ENCODE results near the gene OCEL1.
A peak's percentile ranks its signal among the peaks of the same experiment; 100 is the strongest.

The OCEL1 gene

GRCh38 chr19:17211547-17212446, 14.2 kb upstream of the OCEL1 start:
- TF ChIP-seq CTCF (IDR thresholded peaks at IDR 0.05; ENCODE audit: insufficient read depth, missing control alignments): no peak
- FAIRE-seq: no peak
- DNase-seq (ENCODE audit: insufficient read length, low spot score): no peak

GRCh38 chr19:17213334-17213733, 12.7 kb upstream of the OCEL1 start:
- no peak for DNase-seq (ENCODE audit: insufficient read length, low spot score)
- no peak for TF ChIP-seq CTCF (IDR thresholded peaks at IDR 0.05; ENCODE audit: insufficient read depth, missing control alignments)
- FAIRE-seq: no peak

GRCh38 chr19:17214508-17215126, 11.4 kb upstream of the OCEL1 start:
- DNase-seq (ENCODE audit: insufficient read length, low spot score): no peak
- FAIRE-seq: no peak
- no peak for TF ChIP-seq CTCF (IDR thresholded peaks at IDR 0.05; ENCODE audit: insufficient read depth, missing control alignments)

GRCh38 chr19:17215127-17215971, 10.7 kb upstream of the OCEL1 start, which contains the start of gene USE1:
Gene USE1 (plus strand): TSS chr19:17215357. CDS start chr19:17215406, 49 bp downstream.
- FAIRE-seq (no peak), DNase-seq (ENCODE audit: insufficient read length, low spot score) (peak; percentile 92)
- no peak for TF ChIP-seq CTCF (IDR thresholded peaks at IDR 0.05; ENCODE audit: insufficient read depth, missing control alignments)

GRCh38 chr19:17216058-17216670, 9.9 kb upstream of the OCEL1 start:
- TF ChIP-seq CTCF (IDR thresholded peaks at IDR 0.05; ENCODE audit: insufficient read depth, missing control alignments): no peak
- FAIRE-seq: no peak
- no peak for DNase-seq (ENCODE audit: insufficient read length, low spot score)

GRCh38 chr19:17219286-17219685, 6.7 kb upstream of the OCEL1 start:
- TF ChIP-seq CTCF (IDR thresholded peaks at IDR 0.05; ENCODE audit: insufficient read depth, missing control alignments): no peak
- no peak for FAIRE-seq
- no peak for DNase-seq (ENCODE audit: insufficient read length, low spot score)
